Hematopoietic multipotent progenitor cell (in vitro differentiated cells): ENCODE measurements around the gene PLPPR5. TPM values are rescaled to one million over a fixed set of nuclear protein-coding genes. Genes with fewer than 3 reads are reported as not detected.
A peak's percentile ranks its signal among the peaks of the same experiment; 100 is the strongest.

ENCODE experiments used
- DNase-seq, 3 donors: peaks; one replicate each; pipeline ENCODE4 v3.0.0-alpha.2; 2011 to 2015; ENCODE audit warnings: low read depth in 2 of 3, low spot score in 2 of 3
- small RNA-seq: library from RNA; depleted of rRNA; stranded (forward); fragments of <200 nt; gene quantifications from one replicate; pipeline ENCODE3, GENCODE V24; 2012
- total RNA-seq: library from RNA; depleted of rRNA; stranded (reverse); fragments of >200 nt; gene quantifications from one replicate; pipeline ENCODE4 v1.2.3, GENCODE V29; 2012

The PLPPR5 gene
- total RNA-seq, 1 donor, result not detected

DNA sequence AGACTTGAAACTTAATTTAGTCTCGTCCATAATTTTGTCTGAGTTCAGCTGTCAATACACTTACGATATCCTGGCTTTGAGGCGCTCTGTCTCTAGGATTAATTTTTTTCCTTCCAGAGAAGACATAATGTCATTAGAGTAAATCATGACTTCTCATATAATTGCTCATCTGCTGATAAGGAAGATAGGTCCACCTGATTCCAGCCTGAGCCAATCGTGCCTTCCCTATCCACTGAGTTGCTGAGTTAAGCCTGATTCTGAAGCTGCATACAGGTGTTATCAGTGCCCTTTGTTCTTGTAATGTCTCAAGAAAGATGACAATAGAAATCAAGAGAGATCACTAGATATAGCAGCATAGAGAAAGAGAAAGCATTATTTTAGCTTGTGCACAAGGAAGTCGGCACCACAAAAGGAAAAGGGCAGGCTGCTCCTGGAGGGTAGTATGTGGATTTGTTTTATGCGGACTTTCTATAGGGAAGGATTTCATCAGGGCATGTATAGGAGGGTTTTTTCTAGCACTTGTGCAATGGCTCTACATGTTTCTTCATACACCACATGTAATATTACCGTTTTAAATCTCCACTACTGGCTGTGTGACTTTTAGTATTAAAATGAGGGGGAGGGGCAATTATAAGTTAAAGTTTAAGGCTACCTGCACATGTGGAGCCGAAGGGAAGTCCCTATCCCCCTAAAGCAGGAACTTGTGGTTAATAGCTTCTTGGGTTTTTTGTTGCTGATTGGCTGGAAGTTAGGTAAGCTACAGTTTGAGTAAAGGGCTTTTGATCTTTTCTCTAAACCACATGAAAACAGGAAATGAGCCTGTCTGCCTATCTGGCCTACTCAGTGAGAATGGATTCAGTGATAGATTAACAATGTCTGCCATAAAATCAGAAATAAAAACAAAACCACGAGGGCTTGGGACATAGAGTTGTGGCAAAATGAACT, 133.4 kb downstream of the PLPPR5 start:
- DNase-seq, result peak; percentile 50 to 97 (median 89)

DNA sequence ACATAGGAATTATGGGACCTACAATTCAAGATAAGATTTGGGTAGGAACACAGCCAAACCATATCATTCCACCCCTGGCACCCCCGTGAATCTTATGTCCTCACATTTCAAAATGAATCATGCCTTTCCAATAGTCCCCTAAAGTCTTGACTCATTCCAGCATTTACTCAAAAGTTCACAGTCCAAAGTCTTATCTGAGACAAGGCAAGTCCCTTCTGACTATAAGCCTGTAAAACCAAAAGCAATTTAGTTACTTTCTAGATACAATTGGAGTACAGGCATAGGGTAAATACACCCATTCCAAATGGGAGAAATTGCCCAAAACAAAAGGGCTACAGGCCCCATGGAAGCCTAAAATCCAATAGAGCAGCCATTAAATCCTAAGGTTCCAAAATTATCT, 138.9 kb downstream of the PLPPR5 start:
- no peak for DNase-seq

DNA sequence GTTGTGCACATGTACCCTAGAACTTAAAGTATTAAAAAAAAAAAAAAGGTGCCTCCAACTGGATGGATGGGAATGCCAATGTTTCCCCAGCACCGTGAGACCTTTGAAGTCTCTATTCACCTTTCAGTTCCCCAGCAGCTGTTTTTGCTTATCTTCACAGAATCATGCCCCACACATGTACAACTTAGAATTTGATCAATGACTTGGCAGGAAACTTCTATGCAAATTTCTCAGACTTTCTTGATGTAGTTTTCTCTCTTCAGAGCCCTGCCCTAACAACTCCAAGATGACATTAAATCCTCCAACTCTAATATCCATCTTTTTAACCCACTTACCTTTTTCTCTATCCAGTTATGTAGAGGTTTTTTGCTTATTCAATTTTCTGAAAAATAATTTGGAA, 144.3 kb downstream of the PLPPR5 start:
- DNase-seq, result no peak

DNA sequence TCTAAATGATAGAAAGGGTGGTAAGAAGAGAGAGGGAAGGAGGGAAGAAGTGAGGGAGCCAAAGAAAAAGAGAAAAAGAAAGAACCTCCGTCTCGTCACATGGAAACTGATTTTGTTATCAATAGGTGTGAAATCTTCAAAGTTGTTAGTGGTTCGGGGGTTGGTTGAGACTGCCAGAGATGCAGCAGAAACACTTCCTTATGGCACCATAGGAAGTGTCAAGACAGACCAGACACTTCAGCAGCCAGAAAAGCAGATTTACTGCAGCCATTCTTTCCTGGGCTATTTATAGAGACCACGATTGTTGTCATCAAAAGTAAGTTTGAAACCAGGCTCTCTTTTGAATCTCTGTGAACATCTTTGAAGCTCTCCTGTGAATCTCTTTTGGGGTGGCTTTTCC, 150.5 kb downstream of the PLPPR5 start:
- peak in 1 of 3 donors; percentile 4 for DNase-seq

DNA sequence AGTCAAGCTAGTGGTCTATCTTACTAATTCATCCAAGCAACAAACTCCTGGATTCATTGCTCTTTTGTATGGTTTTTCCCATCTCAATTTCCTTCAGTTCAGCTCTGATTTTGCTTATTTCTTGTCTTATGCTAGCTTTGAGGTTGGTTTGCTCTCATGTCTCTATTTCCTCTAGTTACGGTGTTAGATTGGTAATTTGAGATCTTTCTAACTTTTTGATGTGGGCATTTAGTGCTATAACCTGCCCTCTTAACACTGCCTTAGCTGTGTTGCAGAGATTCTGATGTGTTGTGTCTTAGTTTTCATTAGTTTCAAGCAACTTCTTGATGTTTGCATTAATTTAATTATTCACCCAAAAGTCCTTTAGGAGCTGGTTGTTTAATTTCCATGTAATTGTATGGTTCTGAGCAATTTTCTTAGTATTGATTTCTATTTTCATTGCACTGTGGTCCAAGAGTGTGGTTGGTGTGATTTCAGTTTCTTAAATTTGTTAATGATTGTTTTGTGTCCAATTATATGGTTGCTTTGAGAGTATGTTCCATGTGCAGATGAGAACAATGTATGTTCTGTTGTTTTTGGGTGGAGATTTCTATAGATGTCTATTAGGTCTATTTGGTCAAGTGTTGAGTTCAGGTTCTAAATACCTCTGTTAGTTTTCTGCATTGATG, 154.6 kb downstream of the PLPPR5 start:
- DNase-seq, result no peak

DNA sequence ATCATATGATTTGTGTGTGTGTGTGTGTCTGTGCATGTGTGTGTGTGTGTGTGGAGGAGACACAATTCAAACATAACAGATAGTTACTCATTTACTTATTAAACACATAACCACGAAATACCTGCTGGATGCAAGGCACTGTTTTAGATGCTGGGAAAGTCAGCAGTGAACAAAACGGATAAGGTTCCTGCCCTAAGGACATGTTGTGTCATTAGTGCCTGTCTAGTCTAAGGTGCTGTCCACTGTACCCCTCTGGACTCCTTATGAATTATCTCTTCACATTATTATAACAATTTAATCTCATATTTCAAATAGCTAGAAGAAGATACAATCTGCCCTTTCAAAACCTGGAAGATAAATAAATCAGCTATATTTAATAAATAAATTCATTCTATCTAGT, 162.4 kb downstream of the PLPPR5 start:
- DNase-seq, result no peak

Small RNAs within 50 kb of the gene (small RNA-seq; reads per million reads assigned to genes)
- not detected for gene AL445433.1
